ENCODE results near the gene LMNB1.
"Not testable (repeated sequence)": the region's sequence is repeated elsewhere in the genome, so short reads cannot be mapped to it uniquely, and the experiment has no call there.

LMNB1 gene

DNA sequence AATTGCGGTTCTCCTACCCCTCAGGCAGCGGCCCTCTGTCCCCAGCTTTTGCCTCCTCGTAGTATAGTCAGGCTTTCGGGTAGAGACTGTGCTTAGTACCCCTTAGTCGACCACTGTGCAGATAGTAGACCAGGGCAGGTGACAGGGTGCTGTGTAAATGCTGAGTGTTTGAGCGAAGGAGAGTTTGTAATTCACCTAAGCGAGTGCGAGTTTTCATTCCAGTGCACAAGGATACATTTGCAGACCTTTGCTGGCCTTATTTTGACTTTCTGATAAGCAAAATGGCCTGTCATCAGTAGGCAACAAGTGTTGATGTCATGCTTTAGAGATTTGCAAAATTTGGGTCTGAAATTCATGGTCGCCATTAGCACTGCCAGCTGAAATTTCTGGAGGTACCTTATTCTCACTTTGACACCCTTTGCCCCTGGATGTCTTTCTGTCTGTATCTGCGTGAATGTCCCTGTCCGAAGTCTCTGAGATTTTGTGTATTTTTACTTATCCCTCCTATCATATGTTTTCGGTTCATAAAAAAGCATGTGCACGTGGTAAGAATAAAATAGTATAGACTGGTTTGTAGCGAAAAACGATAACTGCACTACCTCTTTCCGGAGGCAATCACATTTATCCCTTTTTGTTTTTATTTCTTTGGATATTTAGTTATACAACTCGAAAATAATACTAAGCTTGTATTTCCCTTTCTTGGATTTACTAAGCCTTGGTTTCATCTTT lies 1.9 kb downstream of the LMNB1 start:
- no peak for DNase-seq

DNA sequence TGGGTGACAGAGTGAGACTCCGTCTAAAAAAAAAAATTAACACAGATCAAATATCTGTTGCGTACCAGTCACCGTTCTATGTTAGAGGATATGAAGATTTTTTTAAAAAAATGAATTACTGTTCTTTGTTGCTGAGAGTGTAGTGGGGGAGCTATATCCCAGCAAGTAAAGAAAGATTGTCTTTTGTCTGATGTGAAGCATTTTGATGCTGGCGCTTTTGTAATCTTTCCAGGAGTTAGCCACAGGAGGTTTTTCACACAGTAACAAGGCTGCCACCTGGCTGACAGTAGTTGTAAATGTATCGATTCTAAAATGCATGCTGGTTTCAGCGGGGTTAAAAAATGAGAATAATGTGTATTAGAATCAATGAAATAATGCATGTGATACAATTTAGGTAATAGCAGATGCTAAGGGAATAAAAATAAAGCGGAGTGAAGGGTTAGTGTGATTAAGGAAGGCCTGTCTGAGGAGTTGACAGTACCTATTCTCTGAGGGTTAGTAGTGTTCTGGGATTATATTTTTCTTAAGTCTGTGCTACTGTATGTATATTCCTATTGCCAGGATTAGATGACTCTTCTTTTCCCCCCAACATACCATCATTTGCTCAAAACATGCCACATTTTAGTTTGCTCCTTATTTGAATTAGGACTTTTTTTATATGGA lies 3.4 kb downstream of the LMNB1 start:
- DNase-seq = peak; percentile 73

DNA sequence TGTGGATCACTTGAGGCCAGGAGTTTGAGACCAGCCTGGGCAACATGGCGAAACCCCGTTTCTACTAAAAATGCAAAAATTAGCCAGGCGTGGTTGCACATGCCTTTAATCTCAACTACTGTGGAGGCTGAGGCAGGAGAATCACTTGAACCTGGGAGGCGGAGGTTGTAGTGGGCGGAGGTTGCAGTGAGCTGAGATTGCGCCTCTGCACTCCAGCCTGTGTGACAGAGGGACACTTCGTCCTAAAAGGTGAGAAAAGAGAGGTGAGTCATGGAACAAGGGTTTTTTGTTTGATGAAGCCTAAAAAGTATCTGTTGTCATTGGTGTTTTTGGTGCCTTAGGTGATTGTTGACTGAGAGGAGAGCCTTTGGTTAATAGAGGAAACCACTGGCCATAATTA lies 11.5 kb downstream of the LMNB1 start:
- DNase-seq = peak; percentile 35

DNA sequence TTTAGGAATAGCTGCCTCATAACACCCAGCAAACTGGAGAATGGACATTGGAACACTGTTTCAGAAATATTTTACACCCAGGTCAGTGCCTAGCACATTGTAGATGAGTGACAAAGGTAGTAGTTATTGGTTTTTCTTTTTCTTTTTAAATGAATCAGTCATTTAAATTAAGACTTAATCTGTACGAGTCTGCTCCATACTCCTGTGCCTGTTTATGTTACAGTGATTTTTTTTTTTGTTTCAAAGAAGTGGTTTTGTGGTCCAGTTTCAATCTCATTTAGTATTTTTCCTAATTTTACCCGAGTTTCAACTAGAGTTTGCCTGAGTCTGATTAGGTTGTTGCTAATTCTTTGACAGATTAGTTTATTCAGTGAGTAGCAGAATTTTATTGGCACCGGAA lies 16.2 kb downstream of the LMNB1 start:
- no peak for DNase-seq

DNA sequence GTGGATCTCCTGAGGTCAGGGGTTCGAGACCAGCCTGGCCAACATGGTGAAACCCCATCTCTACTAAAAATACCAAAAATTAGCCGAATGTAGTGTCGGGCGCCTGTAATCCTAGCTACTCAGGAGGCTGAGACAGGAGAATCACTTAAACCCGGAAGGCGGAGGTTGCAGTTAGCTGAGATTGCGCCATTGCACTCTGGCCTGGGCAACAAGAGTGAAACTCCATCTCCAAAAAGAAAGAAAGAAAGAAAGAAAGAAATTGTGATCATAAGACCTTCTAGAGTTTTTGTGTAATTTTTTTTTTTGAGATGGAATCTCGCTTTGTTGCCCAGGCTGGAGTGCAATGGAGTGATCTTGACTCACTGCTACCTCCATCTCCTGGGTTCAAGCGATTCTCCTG lies 16.7 kb downstream of the LMNB1 start:
- not testable (repeated sequence) for DNase-seq

DNA sequence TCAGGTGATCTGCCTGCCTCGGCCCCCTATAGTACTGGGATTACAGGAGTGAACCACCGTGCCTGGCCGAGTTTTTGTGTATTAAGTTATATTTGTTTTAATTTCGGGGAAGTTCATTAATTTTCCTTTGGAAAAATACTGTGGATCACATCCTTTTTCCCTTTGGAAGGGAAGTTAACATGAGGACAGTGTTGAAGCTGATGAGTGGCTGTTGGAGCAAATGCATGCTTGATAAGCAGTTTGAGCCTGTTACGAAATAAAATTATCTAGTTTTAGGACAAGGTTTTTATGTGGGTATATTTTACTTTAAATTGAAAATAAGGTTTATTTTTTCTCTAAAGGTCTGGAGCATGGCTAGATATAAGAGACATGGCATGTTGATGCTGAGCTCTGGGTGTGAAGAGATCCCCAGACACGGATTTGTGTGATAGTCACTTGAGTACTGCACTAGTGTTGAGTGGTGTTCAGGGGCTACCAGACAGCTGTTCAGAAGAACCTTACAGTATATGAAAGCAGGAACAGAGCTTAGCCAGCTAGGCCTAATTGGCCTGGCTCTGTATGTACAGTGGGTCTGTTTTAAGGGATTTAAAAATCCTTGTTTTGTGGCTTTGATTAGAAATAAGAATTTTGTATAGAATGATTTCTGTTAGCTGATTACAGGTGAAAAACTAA lies 17.4 kb downstream of the LMNB1 start:
- no peak for DNase-seq

DNA sequence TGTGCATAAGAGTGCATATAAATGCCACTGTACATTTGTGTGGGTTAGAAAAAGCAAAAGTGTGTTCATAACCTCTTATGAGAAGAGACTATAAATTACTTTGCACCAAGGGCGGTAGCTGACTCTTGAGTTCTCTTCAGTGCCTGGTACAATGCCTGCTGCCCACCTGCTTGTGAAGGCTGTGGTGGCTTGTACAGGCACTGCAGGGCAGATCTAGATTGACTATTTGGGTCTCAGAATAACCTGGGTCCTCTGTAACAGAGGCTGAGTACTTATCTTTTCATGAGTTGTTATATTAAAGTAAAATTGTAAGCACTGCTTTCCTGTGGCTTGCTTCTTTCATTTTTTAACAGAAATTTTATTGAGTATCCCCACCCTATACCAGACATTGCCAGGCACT lies 22.8 kb downstream of the LMNB1 start:
- DNase-seq = no peak

DNA sequence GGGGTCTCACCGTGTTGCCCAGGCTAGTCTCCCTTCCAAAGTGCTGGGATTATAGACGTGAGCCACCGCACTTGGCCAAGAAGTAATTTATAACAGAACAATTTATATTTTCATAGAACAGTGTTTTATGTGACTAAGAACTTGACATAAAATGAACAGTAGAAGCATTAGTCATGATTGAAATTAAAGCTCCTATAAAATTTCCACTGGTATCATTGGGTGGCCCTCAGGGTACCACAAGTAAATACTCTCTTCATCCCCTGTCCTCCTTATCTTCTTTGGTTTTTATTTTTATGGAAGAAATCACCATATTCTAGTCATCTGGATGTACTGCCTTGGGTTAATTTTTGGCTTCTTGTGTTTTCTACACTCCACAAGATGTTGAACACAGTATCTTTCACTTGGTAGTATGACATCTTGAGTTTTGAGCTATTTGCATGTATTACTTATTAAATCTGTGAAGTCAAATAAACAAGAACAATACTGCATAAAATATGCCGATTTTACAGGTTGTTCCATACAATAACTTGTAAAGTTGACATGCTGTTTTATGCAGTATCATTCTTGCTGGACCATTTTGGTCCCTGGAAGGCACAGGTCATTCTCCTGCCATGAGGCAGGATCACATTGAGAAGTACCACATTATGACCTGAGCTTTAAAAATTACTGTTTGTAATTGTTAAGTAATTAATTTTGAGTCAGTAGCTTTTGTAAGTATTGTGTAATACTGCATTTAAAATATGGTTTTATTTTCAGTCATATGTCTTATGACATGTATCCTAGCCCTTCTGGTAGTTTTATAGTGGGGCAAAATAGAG lies 24.4 kb downstream of the LMNB1 start:
- DNase-seq = no peak

DNA sequence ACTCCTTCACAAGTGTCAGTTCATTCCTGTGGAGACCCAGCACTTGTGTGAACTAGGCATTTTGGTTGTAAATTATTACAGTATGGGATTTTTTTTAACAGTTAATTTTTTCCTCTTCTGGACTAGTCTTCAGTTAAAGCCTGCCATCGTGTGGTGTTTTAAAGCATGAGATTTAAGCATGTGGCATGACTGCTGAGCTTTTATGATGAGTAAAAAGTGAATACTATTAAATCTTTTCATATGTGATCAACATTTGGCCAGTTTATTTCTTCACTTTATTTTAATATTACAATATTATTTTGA lies 25.0 kb downstream of the LMNB1 start:
- DNase-seq = no peak

DNA sequence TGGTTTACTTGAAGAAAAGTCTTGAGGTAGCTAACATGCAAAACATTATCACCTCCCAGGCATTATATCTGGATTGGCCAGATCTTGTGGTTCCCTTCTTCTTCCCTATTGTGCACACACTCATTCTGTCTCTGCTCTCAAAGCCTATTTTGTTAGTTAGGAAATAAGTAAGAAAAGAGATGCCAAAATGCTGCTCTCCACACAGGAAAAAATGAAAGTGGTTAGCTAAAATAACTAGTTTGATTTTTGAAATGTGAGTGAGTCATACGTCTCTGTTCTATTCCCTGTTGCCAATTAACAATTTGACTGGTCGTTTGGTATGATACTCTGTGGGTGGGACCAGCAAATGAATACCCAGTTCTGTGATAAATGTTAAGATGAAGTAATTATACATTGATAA lies 28.1 kb downstream of the LMNB1 start:
- peak; percentile 35 for DNase-seq

DNA sequence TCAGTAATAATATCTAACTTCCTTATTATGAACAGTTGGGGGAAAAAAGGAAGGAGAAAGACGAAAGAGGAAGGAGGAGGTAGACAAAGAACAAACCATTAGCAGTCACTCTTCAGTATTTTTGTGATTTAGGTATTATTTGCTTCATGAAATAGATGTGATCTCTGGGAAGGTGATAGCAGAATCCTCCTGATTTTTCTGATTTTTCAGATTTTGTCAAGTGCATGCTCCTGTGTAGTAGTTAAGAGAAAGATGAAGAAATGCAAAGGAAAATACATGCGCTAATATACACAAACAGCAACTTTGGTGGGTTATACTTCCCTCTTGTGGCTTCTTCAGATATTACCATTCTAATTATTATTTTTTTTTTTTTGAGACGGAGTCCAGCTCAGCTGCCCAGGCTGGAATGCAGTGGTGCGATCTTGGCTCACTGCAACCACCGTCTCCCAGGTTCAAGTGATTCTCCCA lies 31.6 kb downstream of the LMNB1 start:
- no peak for DNase-seq

DNA sequence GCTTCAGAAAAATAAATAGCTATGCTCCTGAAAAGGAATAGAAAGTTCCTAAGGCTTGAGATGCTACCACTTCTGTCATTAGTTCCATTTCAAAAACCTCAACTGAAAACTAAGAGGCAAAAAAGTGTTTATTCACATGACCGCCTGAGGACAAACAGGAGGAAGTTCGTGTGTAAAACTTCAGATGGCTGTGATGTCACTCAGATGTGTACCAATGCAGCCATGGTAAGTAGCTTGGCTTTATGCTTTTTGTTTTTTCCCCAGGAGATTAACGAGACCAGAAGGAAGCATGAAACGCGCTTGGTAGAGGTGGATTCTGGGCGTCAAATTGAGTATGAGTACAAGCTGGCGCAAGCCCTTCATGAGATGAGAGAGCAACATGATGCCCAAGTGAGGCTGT lies 33.0 kb downstream of the LMNB1 start:
- DNase-seq = no peak

DNA sequence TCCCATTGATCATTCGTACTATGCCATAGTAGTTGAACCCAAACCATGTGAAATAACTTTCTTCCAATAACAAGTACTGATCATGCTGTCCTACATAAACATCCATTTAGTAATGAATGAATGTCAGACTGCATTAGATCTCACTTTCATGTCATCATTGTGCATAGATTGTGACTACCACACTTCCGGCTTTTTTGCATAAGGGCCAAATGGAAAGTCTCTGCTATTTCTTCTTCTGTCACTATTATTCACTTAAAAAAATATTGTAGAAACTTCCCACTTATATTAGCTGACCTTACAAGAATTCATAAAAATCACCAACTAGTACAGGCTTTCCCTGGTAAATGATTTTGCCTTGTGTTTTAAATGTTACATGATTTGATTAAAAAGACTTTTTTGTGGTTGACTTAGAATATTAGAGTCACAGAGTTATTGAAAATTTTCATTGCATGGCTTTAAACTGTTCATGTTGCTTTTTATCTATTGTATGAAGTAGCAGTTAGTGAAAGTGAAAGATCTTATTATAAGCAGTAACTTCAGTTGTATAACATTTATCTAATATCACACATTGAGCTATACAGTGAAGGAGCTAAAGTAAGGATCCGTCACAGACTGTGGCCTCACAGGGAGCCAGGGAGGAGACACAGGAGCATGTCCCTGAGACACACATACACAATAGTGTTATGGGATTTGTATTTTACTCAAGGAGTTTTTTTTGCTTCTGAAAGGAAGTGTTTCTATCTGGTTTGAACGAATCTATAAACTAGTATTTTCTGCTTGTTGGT lies 33.9 kb downstream of the LMNB1 start:
- DNase-seq = no peak

DNA sequence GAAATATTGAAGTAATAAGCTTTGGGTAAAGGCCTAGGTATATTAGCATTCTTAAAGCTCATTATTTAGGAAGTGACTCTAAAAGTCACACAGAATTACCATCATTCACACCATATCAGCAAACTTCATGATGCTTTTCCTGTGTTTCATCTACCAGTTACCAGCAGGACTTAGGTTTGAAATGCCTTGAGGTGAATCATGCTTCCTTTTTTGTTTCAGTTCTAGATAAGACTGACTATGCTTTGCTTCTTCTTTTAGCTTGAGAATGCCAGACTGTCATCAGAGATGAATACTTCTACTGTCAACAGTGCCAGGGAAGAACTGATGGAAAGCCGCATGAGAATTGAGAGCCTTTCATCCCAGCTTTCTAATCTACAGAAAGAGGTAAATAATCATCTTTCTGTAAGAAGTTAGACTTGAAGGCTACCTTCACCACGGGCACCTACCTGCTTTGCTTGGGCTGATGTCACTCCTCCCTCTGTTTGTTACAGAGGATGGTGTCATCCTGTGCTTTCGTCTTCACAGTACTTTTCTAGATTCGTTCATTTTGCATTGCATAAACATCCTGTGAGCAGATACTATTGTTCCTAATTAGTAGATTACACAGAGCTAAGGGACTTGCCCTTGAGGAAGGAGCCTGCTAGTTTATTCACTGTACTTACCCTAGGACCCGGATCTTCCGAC lies 34.7 kb downstream of the LMNB1 start:
- DNase-seq = peak; percentile 73

DNA sequence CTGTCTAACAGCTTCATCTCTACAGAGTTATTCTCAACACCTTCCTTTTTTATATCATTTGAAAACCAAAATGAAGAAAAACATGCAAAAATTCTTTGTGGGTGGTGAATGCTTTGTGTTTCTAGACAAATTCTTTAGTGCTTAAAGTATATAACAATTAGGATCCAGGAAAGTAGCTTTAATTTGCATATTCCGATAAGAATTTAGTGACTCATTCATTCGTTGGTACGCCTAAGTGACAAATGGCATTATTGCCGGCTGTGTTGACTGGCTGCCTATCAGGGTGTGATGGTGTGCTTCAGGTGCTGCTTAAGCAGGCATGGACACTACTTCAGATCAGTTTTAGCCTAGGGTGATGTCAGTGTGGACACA lies 35.2 kb downstream of the LMNB1 start:
- DNase-seq = no peak

DNA sequence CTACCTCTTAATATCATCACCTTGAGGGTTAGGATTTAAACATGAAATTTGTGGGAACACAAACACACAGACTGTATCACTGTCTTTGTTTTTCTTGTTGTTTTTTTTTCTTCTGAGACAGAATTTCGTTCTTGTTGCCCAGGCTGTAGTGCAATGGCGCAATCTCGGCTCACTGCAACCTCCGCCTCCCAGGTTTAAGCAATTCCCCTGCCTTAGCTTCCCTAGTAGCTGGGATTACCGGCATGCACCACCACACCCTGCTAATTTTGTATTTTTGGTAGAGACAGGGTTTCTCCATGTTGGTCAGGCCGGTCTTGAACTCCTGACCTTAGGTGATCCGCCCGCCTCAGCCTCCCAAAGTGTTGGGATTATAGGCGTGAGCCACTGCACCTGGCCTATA lies 36.9 kb downstream of the LMNB1 start:
- not testable (repeated sequence) for DNase-seq

DNA sequence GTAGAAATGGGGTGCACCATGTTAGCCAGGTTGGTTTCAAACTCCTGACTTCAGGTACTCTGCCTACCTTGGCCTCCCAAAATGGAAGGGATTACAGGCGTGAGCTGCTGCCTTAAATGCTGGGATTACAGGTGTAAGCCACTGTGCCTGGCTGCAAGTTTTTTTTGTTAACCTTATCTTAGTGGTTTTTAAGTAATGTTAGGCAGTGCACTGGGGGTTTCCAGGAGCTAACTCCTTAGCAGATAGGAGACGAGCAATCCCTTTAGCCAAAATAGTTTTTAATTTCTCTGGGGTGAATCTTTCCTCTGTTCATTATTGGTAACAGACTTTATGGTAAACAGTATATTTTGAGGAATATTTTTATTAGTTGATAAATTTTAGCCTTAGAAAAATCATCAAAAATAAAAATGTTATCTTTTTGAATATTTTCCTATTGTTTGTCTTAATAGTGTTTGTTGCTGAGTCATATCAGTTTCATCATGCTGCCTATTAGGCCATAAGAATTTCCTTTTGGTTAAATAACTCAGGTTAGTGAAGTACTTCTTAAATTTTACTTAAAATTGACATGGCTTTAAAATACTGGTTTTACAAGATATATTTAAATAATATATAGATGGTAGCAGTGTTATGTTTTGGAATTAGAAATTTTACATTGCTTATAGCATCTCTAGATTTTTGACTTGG lies 37.9 kb downstream of the LMNB1 start:
- DNase-seq = no peak

DNA sequence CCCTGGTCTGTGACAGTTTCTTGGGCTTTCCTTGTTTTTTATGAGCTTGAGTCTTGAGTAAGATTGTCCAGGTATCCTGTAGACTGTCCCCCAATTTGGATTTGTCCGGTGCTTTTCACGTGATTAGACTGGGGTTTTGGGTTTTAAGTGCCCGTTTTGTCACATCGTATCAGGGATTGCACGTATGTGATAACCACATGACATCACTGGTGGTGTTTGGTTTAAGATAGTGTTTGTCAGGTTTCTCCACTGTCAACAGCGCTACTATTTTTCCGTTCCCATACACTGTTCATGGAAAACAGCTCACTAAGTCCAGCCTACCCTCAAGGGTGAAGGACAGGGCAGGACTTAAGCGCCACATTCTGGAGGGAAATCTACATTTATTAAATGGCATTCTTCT lies 39.7 kb downstream of the LMNB1 start:
- DNase-seq = no peak

DNA sequence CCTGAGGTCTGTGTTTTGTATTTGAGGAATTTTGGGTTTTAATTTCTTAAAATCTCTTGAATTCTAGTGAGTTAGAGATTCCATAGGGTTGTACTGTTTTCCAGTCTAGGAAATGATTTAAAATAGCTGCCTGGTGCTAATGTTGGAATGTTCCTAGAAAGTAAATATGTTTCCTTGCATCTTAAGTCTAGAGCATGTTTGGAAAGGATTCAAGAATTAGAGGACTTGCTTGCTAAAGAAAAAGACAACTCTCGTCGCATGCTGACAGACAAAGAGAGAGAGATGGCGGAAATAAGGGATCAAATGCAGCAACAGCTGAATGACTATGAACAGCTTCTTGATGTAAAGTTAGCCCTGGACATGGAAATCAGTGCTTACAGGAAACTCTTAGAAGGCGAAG lies 41.8 kb downstream of the LMNB1 start:
- no peak for DNase-seq

DNA sequence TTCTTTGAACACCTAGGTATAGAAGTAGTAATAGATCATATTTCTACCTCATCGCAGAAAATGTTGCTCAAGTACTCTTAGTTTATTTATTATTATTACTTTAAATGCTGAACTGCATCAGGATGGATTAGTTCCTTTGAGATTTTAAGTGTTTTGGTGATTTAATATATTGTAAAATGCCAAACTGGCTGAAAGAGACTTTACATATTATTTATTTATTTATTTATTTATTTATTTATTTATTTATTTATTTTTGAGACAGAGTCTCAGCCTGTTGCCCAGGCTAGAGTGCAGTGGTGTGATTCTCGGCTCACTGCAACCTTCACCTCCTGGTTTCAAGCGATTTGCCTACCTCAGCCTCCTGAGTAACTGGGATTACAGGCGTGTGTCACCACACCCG lies 42.3 kb downstream of the LMNB1 start:
- DNase-seq = no peak

DNA sequence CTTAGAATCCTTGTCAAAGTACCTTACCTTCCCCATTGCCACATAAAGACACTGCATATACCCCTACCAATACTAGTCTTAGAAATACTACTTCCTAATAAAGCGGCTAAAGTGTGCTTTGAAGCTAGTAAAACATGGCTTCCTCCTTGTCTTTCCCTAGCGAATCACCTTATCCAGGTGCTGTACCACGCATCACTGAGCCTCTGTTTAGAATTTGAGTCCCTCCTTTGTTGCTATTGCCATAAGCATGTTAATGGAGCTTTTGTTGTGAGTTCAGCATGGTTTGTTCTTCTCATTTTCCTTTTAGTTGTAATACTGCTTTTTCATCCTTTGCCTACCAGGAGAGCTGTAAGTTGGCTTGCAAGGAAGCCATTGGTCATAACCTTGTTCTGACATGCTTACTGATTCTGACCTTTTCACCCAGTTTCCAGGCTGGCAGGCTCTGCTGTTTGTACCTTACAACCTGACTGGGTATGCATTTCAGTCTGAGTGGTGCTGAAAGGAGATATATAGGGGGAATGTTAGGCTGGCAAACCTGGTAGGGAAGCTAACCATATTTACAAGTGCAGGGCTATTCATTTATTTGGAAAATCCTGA lies 49.8 kb downstream of the LMNB1 start:
- no peak for DNase-seq
